CD14-positive monocyte (primary cell): ENCODE data around the gene MLH1. TPM values are rescaled to one million over a fixed set of nuclear protein-coding genes. Genes with fewer than 3 reads are reported as not detected.
A peak's percentile ranks its signal among the peaks of the same experiment; 100 is the strongest.
"Not testable (repeated sequence)": the region's sequence is repeated elsewhere in the genome, so short reads cannot be mapped to it uniquely, and the experiment has no call there.

Source experiments
- DNase-seq, 3 donors: peaks; one replicate each; pipeline ENCODE4 v3.0.0-alpha.2; 2011 to 2022
- H2AFZ ChIP-seq: 2 replicates; pipeline ENCODE4 v1.6.0; 2012; ENCODE audit warnings: mild to moderate bottlenecking, low read depth, low read length, inconsistent platforms; ENCODE audit not compliant: insufficient read depth, poor library complexity, severe bottlenecking
- H3K27ac ChIP-seq, 2 donors: 1 replicate in 1 of 2; 2 replicates in 1 of 2; pipeline ENCODE4 v1.5.1; 2012 to 2013; ENCODE audit warnings: low read length in 2 of 2, control low read depth in 1 of 2, inconsistent platforms in 1 of 2, low read depth in 1 of 2, mild to moderate bottlenecking in 1 of 2
- H3K27me3 ChIP-seq, 2 donors: one replicate each; pipeline versions ENCODE4 v1.6.0 to v1.6.1; 2011 to 2013; ENCODE audit warnings: low read length in 2 of 2; ENCODE audit not compliant: control insufficient read depth in 2 of 2, insufficient read depth in 2 of 2
- H3K36me3 ChIP-seq, 2 donors: replicated peaks in 1 of 2; 1 replicate in 1 of 2; 2 replicates in 1 of 2; pipeline versions ENCODE4 v1.5.1 to v1.6.1; 2012 to 2013; ENCODE audit warnings: low read length in 2 of 2, control low read depth in 1 of 2, inconsistent platforms in 1 of 2, mild to moderate bottlenecking in 1 of 2; ENCODE audit not compliant: insufficient read depth in 2 of 2, control insufficient read depth in 1 of 2
- H3K4me1 ChIP-seq, 2 donors: 1 replicate in 1 of 2; 2 replicates in 1 of 2; pipeline versions ENCODE4 v1.5.1 to v1.6.1; 2012 to 2013; ENCODE audit warnings: low read length in 2 of 2, control low read depth in 1 of 2, inconsistent platforms in 1 of 2, mild to moderate bottlenecking in 1 of 2, moderate library complexity in 1 of 2; ENCODE audit not compliant: insufficient read depth in 2 of 2, control insufficient read depth in 1 of 2
- H3K4me2 ChIP-seq: replicated peaks from 2 replicates; pipeline ENCODE3; 2012; ENCODE audit warnings: low read length, moderate library complexity, mild to moderate bottlenecking; ENCODE audit not compliant: poor library complexity, severe bottlenecking; ENCODE audit errors: extremely low read depth
- H3K4me3 ChIP-seq, 3 experiments: fragments of 200-600 bp in 1 of 3; sonication (generic) in 1 of 3; replicated peaks in 1 of 3; 1 replicate in 2 of 3; 2 replicates in 1 of 3; pipeline ENCODE4 v1.5.1; 2011 to 2013; ENCODE audit warnings: low read length in 3 of 3, mild to moderate bottlenecking in 3 of 3, control low read depth in 2 of 3, low read depth in 2 of 3, inconsistent platforms in 1 of 3, moderate library complexity in 1 of 3
- H3K79me2 ChIP-seq: 2 replicates; pipeline ENCODE4 v1.6.0; 2012; ENCODE audit warnings: mild to moderate bottlenecking, control low read depth, inconsistent platforms, low read length, moderate library complexity; ENCODE audit not compliant: insufficient read depth
- H3K9ac ChIP-seq: 2 replicates; pipeline ENCODE4 v1.6.0; 2017; ENCODE audit warnings: low read length, mild to moderate bottlenecking; ENCODE audit not compliant: insufficient read depth, poor library complexity, severe bottlenecking
- H3K9me3 ChIP-seq, 2 donors: replicated peaks in 1 of 2; 1 replicate in 1 of 2; 2 replicates in 1 of 2; pipeline versions ENCODE4 v1.5.1 to v1.6.1; 2012 to 2013; ENCODE audit warnings: low read length in 2 of 2, control low read depth in 1 of 2; ENCODE audit not compliant: control insufficient read depth in 1 of 2, insufficient read depth in 1 of 2
- H4K20me1 ChIP-seq: 2 replicates; pipeline ENCODE4 v1.6.0; 2012; ENCODE audit warnings: mild to moderate bottlenecking, low read length, control low read depth, moderate library complexity; ENCODE audit not compliant: insufficient read depth
- H3K27ac Mint-ChIP-seq, 7 donors: one replicate each; pipeline ENCODE4 v1.8.0; 2020; ENCODE audit warnings: mild to moderate bottlenecking in 7 of 7, mixed read lengths in 7 of 7, moderate library complexity in 6 of 7, inconsistent platforms in 2 of 7
- H3K27me3 Mint-ChIP-seq, 3 donors: one replicate each; pipeline ENCODE4 v1.8.0; 2021 to 2022; ENCODE audit warnings: low read depth in 3 of 3, mild to moderate bottlenecking in 3 of 3, mixed read lengths in 3 of 3, moderate library complexity in 3 of 3, inconsistent platforms in 1 of 3
- H3K36me3 Mint-ChIP-seq, 2 donors: one replicate each; pipeline ENCODE4 v1.8.0; 2020; ENCODE audit warnings: mixed read lengths in 2 of 2, inconsistent platforms in 1 of 2, mild to moderate bottlenecking in 1 of 2
- H3K4me1 Mint-ChIP-seq: one replicate; pipeline ENCODE4 v1.8.0; 2020; ENCODE audit warnings: mild to moderate bottlenecking, mixed read lengths
- H3K4me3 Mint-ChIP-seq, 2 donors: one replicate each; pipeline ENCODE4 v1.8.0; 2020; ENCODE audit warnings: mild to moderate bottlenecking in 2 of 2, mixed read lengths in 2 of 2, moderate library complexity in 1 of 2
- H3K9me3 Mint-ChIP-seq, 7 donors: one replicate each; pipeline ENCODE4 v1.8.0; 2020 to 2022; ENCODE audit warnings: mixed read lengths in 7 of 7, mild to moderate bottlenecking in 6 of 7, moderate library complexity in 6 of 7, inconsistent platforms in 2 of 7
- CTCF ChIP-seq: fragments of 200-600 bp; IDR thresholded peaks from one replicate; pipeline ENCODE4 v1.8.0; 2022; ENCODE audit warnings: antibody characterized with exemption, mild to moderate bottlenecking
- WGBS: methylation state at CpG from one replicate; pipeline ENCODE4 v1.1.5; 2013; ENCODE audit warnings: missing lambda C conversion rate; ENCODE audit not compliant: insufficient coverage; 5-methylcytosine and 5-hydroxymethylcytosine counted together
- intact Hi-C, 2 donors: fragments of 100-400 bp; cut with micrococcal nuclease; formaldehyde crosslinking; loops; one replicate each; pipeline versions ENCODE4 v1.15.0 to v1.15.1; 2023
- polyA plus RNA-seq, 3 donors: library from polyadenylated mRNA; depleted of rRNA in 1 of 3; unstranded in 2 of 3; stranded (reverse) in 1 of 3; fragments of 300-500 nt in 2 of 3; fragments of >200 nt in 1 of 3; fragmentation: Illumina TruSeq in 2 of 3; gene quantifications; 1 replicate in 2 of 3; 2 replicates in 1 of 3; pipeline ENCODE4 v1.2.3, GENCODE V29; 2012 to 2021

MLH1 gene
- polyA plus RNA-seq, 3 donors = 13.7 to 19.7 (median 18.5) TPM

- no peak overlapping the region for H3K4me3 Mint-ChIP-seq
- H3K27me3 Mint-ChIP-seq = peaks cover 0 to 1% (median 0%) of the 10 kb centered on the region in 3 donors
- no peak overlapping the region for H3K27ac ChIP-seq
- no peaks in the 10 kb centered on the region for H3K79me2 ChIP-seq
- H3K4me3 ChIP-seq = no peak overlapping the region
- no peaks in the 10 kb centered on the region for H3K9me3 Mint-ChIP-seq
- H3K36me3 ChIP-seq = no peaks in the 10 kb centered on the region
- no peak overlapping the region for H3K4me2 ChIP-seq
- no peak overlapping the region for H2AFZ ChIP-seq
- peaks cover 18% of the 10 kb centered on the region for H3K4me1 Mint-ChIP-seq
- DNase-seq = no peak
- H3K27me3 ChIP-seq = no peaks in the 10 kb centered on the region
- WGBS = no CpG with 5 or more reads among the region's 2 CpGs
- H4K20me1 ChIP-seq = no peaks in the 10 kb centered on the region
- H3K9ac ChIP-seq = no peak overlapping the region
- no peak for TF ChIP-seq CTCF
- intact Hi-C loops = loop anchor here (10.0 kb wide), 2 partner anchors 225 to 235 kb away; no protein-coding TSS in a partner anchor
- no peaks in the 10 kb centered on the region for H3K36me3 Mint-ChIP-seq
- H3K9me3 ChIP-seq = no peaks in the 10 kb centered on the region
- no peaks in the 10 kb centered on the region for H3K4me1 ChIP-seq
- peak overlapping the region in 1 of 7 donors; percentile 26 for H3K27ac Mint-ChIP-seq
Observed at GRCh38 chr3:36959821-36960220, 33.5 kb upstream of the MLH1 start.

GRCh38 chr3:36960502-36960901 lies 32.8 kb upstream of the MLH1 start:
- no peak for DNase-seq
- Histone ChIP-seq H3K4me3 (no peak overlapping the region), H3K9ac (no peak overlapping the region), H2AFZ (no peak overlapping the region), H3K4me1 (no peaks in the 10 kb centered on the region), H3K9me3 (no peaks in the 10 kb centered on the region), H3K4me2 (no peak overlapping the region), H3K27ac (no peak overlapping the region), H3K36me3 (no peaks in the 10 kb centered on the region), H4K20me1 (no peaks in the 10 kb centered on the region), H3K27me3 (no peaks in the 10 kb centered on the region), H3K79me2 (no peaks in the 10 kb centered on the region)
- Mint-ChIP-seq H3K36me3 (peaks cover 0 to 1% of the 10 kb centered on the region in 2 donors), H3K4me1 (peaks cover 25% of the 10 kb centered on the region), H3K4me3 (no peak overlapping the region), H3K9me3 (no peaks in the 10 kb centered on the region), H3K27me3 (peaks cover 0 to 1% (median 0%) of the 10 kb centered on the region in 3 donors), H3K27ac (no peak overlapping the region)
- 83% methylated on average over 1 of the region's 4 CpGs for WGBS
- no peak for TF ChIP-seq CTCF
- intact Hi-C loops = no loop called here

- H3K27me3 ChIP-seq, H3K4me1 ChIP-seq, H3K27me3 Mint-ChIP-seq, H3K4me2 ChIP-seq, H3K27ac Mint-ChIP-seq, H3K4me3 ChIP-seq, H3K36me3 Mint-ChIP-seq, H3K4me3 Mint-ChIP-seq, H4K20me1 ChIP-seq, H3K27ac ChIP-seq, H3K9me3 ChIP-seq, H3K9me3 Mint-ChIP-seq, H3K79me2 ChIP-seq, H2AFZ ChIP-seq, intact Hi-C loops, DNase-seq, H3K36me3 ChIP-seq, H3K9ac ChIP-seq: not testable (repeated sequence)
- H3K4me1 Mint-ChIP-seq = peaks cover 23% of the 10 kb centered on the region
- WGBS = 100% methylated on average over 2 of the region's 7 CpGs
Observed at GRCh38 chr3:36963008-36963407, 30.3 kb upstream of the MLH1 start.
